HEK293 (cell line): ENCODE measurements around the gene GALC.

Experiments used
- CTCF ChIA-PET: fragments of 350-600 bp; formaldehyde crosslinking; extraction: SDS; loops from one replicate; lab custom pipeline; 2021; ENCODE audit warnings: antibody characterized with exemption; lab: Yijun Ruan, JAX
- POLR2A ChIA-PET: fragments of 300-600 bp; formaldehyde crosslinking; extraction: SDS; loops from one replicate; lab custom pipeline; 2020; ENCODE audit warnings: antibody characterized with exemption, inconsistent platforms; lab: Yijun Ruan, JAX
- H3K27ac ChIP-seq: fragments of 200-500 bp; sonication (Bioruptor generic); 2 replicates; pipeline ENCODE4 v1.5.1; 2014; ENCODE audit warnings: low read depth, low read length, control low read depth, inconsistent platforms; ENCODE audit errors: extremely low read depth
- H3K36me3 ChIP-seq, 2 experiments: fragments of 200-500 bp in 1 of 2; sonication (Bioruptor generic) in 1 of 2; 1 replicate in 1 of 2; 2 replicates in 1 of 2; pipeline ENCODE4 v1.5.1; 2014 to 2017; ENCODE audit warnings: inconsistent platforms in 2 of 2, low read length in 2 of 2; ENCODE audit not compliant: control insufficient read depth in 2 of 2, insufficient read depth in 1 of 2
- H3K4me1 ChIP-seq: fragments of 200-500 bp; sonication (Bioruptor generic); 2 replicates; pipeline ENCODE4 v1.5.1; 2014; ENCODE audit warnings: mild to moderate bottlenecking, low read length, inconsistent platforms; ENCODE audit not compliant: control insufficient read depth, insufficient read depth
- H3K4me3 ChIP-seq: 2 replicates; pipeline ENCODE4 v1.5.1; 2011; ENCODE audit warnings: low read depth, mild to moderate bottlenecking, control low read depth, low read length, moderate library complexity
- H3K9me3 ChIP-seq: fragments of 200-500 bp; sonication (Bioruptor generic); 2 replicates; pipeline ENCODE4 v1.5.1; 2014; ENCODE audit warnings: low read depth, low read length, inconsistent platforms; ENCODE audit not compliant: control insufficient read depth, insufficient read depth
- BCL11A ChIP-seq: fragments of 450-650 bp; formaldehyde crosslinking; IDR thresholded peaks from 2 replicates; pipeline ENCODE4 v1.5.1; 2016; ENCODE audit warnings: low read depth, missing biosample characterization, missing genetic modification characterization
- FEZF1 ChIP-seq: fragments of 450-650 bp; formaldehyde crosslinking; IDR thresholded peaks from 2 replicates; pipeline ENCODE4 v1.5.1; 2016; ENCODE audit warnings: missing biosample characterization, missing genetic modification characterization
- GFI1B ChIP-seq: fragments of 450-650 bp; formaldehyde crosslinking; IDR thresholded peaks from 2 replicates; pipeline ENCODE4 v1.5.1; 2016; ENCODE audit warnings: missing biosample characterization, missing genetic modification characterization
- GLIS1 ChIP-seq: fragments of 450-650 bp; formaldehyde crosslinking; IDR thresholded peaks from 2 replicates; pipeline ENCODE4 v1.5.1; 2016; ENCODE audit warnings: missing biosample characterization, missing genetic modification characterization
- HOXD13 ChIP-seq: sonication (generic); formaldehyde crosslinking; IDR thresholded peaks from 2 replicates; pipeline ENCODE4 v1.8.0; 2022; ENCODE audit warnings: missing genetic modification reagents, borderline replicate concordance
- KLF16 ChIP-seq: fragments of 450-650 bp; formaldehyde crosslinking; IDR thresholded peaks from 2 replicates; pipeline ENCODE4 v1.5.1; 2017; ENCODE audit warnings: missing biosample characterization, missing genetic modification characterization
- MYNN ChIP-seq: fragments of 450-650 bp; formaldehyde crosslinking; IDR thresholded peaks from 2 replicates; pipeline ENCODE4 v1.5.1; 2016; ENCODE audit warnings: missing biosample characterization, missing genetic modification characterization, borderline replicate concordance
- SALL2 ChIP-seq: fragments of 450-650 bp; formaldehyde crosslinking; IDR thresholded peaks from 2 replicates; pipeline ENCODE4 v1.5.0; 2017; ENCODE audit warnings: missing biosample characterization, mild to moderate bottlenecking, missing genetic modification characterization, borderline replicate concordance
- YY1 ChIP-seq: fragments of 450-650 bp; formaldehyde crosslinking; IDR thresholded peaks from 2 replicates; pipeline ENCODE4 v1.5.1; 2018; ENCODE audit warnings: missing biosample characterization, missing genetic modification characterization
- ZBTB20 ChIP-seq: fragments of 450-650 bp; formaldehyde crosslinking; IDR thresholded peaks from 2 replicates; pipeline ENCODE4 v1.5.1; 2016; ENCODE audit warnings: missing biosample characterization, missing genetic modification characterization
- ZNF114 ChIP-seq: fragments of 450-650 bp; formaldehyde crosslinking; IDR thresholded peaks from 2 replicates; pipeline ENCODE4 v1.5.0; 2017; ENCODE audit warnings: missing biosample characterization, missing genetic modification characterization
- ZNF140 ChIP-seq: fragments of 450-650 bp; formaldehyde crosslinking; IDR thresholded peaks from 2 replicates; pipeline ENCODE4 v1.5.1; 2016; ENCODE audit warnings: missing biosample characterization, missing genetic modification characterization
- ZNF214 ChIP-seq: fragments of 450-650 bp; formaldehyde crosslinking; IDR thresholded peaks from 2 replicates; pipeline ENCODE4 v1.5.1; 2017; ENCODE audit warnings: missing biosample characterization, mild to moderate bottlenecking, missing genetic modification characterization, borderline replicate concordance
- ZNF266 ChIP-seq: fragments of 450-650 bp; formaldehyde crosslinking; IDR thresholded peaks from 2 replicates; pipeline ENCODE4 v1.5.1; 2016; ENCODE audit warnings: missing biosample characterization, missing genetic modification characterization, low read depth
- ZNF416 ChIP-seq: fragments of 450-650 bp; formaldehyde crosslinking; IDR thresholded peaks from 2 replicates; pipeline ENCODE4 v1.5.1; 2016; ENCODE audit warnings: missing biosample characterization, missing genetic modification characterization
- ZNF423 ChIP-seq: fragments of 450-650 bp; formaldehyde crosslinking; IDR thresholded peaks from 2 replicates; pipeline ENCODE4 v1.5.1; 2016; ENCODE audit warnings: missing biosample characterization, missing genetic modification characterization
- ZNF426 ChIP-seq: fragments of 450-650 bp; formaldehyde crosslinking; IDR thresholded peaks from 2 replicates; pipeline ENCODE4 v1.5.1; 2017; ENCODE audit warnings: missing biosample characterization, missing genetic modification characterization, mild to moderate bottlenecking, inconsistent platforms, moderate library complexity
- ZNF433 ChIP-seq: fragments of 450-650 bp; formaldehyde crosslinking; IDR thresholded peaks from 2 replicates; pipeline ENCODE4 v1.5.1; 2016; ENCODE audit warnings: missing biosample characterization, missing genetic modification characterization, low read depth
- ZNF544 ChIP-seq: fragments of 450-650 bp; formaldehyde crosslinking; IDR thresholded peaks from 2 replicates; pipeline ENCODE4 v1.5.0; 2017; ENCODE audit warnings: missing biosample characterization, missing genetic modification characterization
- ZNF548 ChIP-seq: fragments of 450-650 bp; formaldehyde crosslinking; IDR thresholded peaks from 2 replicates; pipeline ENCODE4 v1.5.1; 2016; ENCODE audit warnings: missing biosample characterization, missing genetic modification characterization
- ZNF555 ChIP-seq: fragments of 450-650 bp; formaldehyde crosslinking; conservative IDR thresholded peaks from 2 replicates; pipeline ENCODE4 v1.5.1; 2017; ENCODE audit warnings: missing biosample characterization, mild to moderate bottlenecking, missing genetic modification characterization, inconsistent platforms
- ZNF571 ChIP-seq: fragments of 450-650 bp; formaldehyde crosslinking; IDR thresholded peaks from 2 replicates; pipeline ENCODE4 v1.5.0; 2017; ENCODE audit warnings: missing biosample characterization, missing genetic modification characterization
- ZNF596 ChIP-seq: fragments of 450-650 bp; IDR thresholded peaks from 2 replicates; pipeline ENCODE4 v1.5.0; 2018; ENCODE audit warnings: missing biosample characterization, mild to moderate bottlenecking, missing genetic modification characterization, moderate library complexity
- ZNF660 ChIP-seq: fragments of 450-650 bp; IDR thresholded peaks from 2 replicates; pipeline ENCODE4 v1.5.1; 2018; ENCODE audit warnings: missing biosample characterization, mild to moderate bottlenecking, missing genetic modification characterization
- ZNF664 ChIP-seq: fragments of 450-650 bp; formaldehyde crosslinking; IDR thresholded peaks from 2 replicates; pipeline ENCODE4 v1.5.1; 2016; ENCODE audit warnings: missing biosample characterization, missing genetic modification characterization
- ZNF701 ChIP-seq: fragments of 450-650 bp; formaldehyde crosslinking; IDR thresholded peaks from 2 replicates; pipeline ENCODE4 v1.5.1; 2016; ENCODE audit warnings: missing biosample characterization, missing genetic modification characterization
- ZNF707 ChIP-seq: fragments of 450-650 bp; formaldehyde crosslinking; IDR thresholded peaks from 2 replicates; pipeline ENCODE4 v1.5.1; 2016; ENCODE audit warnings: missing biosample characterization, missing genetic modification characterization
- TF ChIP-seq, protein P1 (sequence below): fragments of 450-650 bp; formaldehyde crosslinking; IDR thresholded peaks from 2 replicates; pipeline ENCODE4 v1.5.1; 2016; ENCODE audit warnings: missing biosample characterization, missing genetic modification characterization
- TF ChIP-seq, protein P2 (sequence below): fragments of 450-650 bp; formaldehyde crosslinking; IDR thresholded peaks from 2 replicates; pipeline ENCODE4 v1.5.1; 2016; ENCODE audit warnings: missing biosample characterization, missing genetic modification characterization
- TF ChIP-seq, protein P3 (sequence below): fragments of 450-650 bp; formaldehyde crosslinking; IDR thresholded peaks from 2 replicates; pipeline ENCODE4 v1.5.1; 2016; ENCODE audit warnings: missing biosample characterization, missing genetic modification characterization
- TF ChIP-seq, protein P4 (sequence below): fragments of 450-650 bp; formaldehyde crosslinking; IDR thresholded peaks from 2 replicates; pipeline ENCODE4; 2016; ENCODE audit warnings: missing biosample characterization, missing genetic modification characterization

Gene GALC

DNA sequence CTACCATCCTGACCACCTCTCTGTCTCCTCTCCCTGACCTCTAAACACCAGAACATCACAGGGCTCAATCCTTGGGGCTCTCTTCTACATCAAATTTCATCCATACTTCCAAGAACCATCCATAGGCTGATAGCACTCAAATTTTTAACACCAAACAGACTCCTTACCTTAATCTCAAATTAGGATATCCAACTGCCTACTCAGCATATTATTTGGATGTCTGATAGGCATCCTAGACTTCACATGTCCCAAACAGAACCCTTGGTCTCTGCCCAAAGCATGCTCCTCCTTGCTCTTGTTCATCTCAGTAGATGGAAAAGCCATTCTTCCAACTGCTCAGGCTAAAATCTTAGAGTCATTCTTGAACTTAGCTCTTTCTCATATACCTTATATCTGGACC is 91.3 kb downstream of the GALC start:
- no peaks in the 10 kb centered on the region for H3K4me1 ChIP-seq
- no peaks in the 10 kb centered on the region for H3K36me3 ChIP-seq
- no peak overlapping the region for H3K27ac ChIP-seq
- H3K9me3 ChIP-seq, result no peaks in the 10 kb centered on the region
- no peak overlapping the region for H3K4me3 ChIP-seq
- TF ChIP-seq GFI1B (tag by site-specific recombination), result no peak
- TF ChIP-seq, protein P1, sequence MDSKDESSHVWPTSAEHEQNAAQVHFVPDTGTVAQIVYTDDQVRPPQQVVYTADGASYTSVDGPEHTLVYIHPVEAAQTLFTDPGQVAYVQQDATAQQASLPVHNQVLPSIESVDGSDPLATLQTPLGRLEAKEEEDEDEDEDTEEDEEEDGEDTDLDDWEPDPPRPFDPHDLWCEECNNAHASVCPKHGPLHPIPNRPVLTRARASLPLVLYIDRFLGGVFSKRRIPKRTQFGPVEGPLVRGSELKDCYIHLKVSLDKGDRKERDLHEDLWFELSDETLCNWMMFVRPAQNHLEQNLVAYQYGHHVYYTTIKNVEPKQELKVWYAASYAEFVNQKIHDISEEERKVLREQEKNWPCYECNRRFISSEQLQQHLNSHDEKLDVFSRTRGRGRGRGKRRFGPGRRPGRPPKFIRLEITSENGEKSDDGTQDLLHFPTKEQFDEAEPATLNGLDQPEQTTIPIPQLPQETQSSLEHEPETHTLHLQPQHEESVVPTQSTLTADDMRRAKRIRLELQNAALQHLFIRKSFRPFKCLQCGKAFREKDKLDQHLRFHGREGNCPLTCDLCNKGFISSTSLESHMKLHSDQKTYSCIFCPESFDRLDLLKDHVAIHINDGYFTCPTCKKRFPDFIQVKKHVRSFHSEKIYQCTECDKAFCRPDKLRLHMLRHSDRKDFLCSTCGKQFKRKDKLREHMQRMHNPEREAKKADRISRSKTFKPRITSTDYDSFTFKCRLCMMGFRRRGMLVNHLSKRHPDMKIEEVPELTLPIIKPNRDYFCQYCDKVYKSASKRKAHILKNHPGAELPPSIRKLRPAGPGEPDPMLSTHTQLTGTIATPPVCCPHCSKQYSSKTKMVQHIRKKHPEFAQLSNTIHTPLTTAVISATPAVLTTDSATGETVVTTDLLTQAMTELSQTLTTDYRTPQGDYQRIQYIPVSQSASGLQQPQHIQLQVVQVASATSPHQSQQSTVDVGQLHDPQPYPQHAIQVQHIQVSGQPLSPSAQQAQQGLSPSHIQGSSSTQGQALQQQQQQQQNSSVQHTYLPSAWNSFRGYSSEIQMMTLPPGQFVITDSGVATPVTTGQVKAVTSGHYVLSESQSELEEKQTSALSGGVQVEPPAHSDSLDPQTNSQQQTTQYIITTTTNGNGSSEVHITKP, result no peak
- TF ChIP-seq ZNF423, result no peak
- TF ChIP-seq KLF16, result no peak
- TF ChIP-seq ZNF433, result no peak
- TF ChIP-seq, protein P2, sequence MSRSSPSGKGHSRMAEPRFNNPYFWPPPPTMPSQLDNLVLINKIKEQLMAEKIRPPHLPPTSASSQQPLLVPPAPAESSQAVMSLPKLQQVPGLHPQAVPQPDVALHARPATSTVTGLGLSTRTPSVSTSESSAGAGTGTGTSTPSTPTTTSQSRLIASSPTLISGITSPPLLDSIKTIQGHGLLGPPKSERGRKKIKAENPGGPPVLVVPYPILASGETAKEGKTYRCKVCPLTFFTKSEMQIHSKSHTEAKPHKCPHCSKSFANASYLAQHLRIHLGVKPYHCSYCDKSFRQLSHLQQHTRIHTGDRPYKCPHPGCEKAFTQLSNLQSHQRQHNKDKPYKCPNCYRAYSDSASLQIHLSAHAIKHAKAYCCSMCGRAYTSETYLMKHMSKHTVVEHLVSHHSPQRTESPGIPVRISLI (tag by site-specific recombination), result no peak
- no peak for TF ChIP-seq BCL11A (tag by site-specific recombination)
- no peak for TF ChIP-seq ZNF548 (tag by site-specific recombination)
- no peak for TF ChIP-seq ZNF701
- TF ChIP-seq YY1 (tag by site-specific recombination), result no peak
- TF ChIP-seq ZNF664 (tag by site-specific recombination), result no peak
- TF ChIP-seq, protein P3, sequence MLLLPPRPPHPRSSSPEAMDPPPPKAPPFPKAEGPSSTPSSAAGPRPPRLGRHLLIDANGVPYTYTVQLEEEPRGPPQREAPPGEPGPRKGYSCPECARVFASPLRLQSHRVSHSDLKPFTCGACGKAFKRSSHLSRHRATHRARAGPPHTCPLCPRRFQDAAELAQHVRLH, result no peak
- TF ChIP-seq FEZF1 (tag by site-specific recombination), result no peak
- TF ChIP-seq GLIS1, result no peak
- TF ChIP-seq ZNF114 (tag by site-specific recombination), result no peak
- TF ChIP-seq ZNF214, result no peak
- TF ChIP-seq ZBTB20 (tag by site-specific recombination), result no peak
- TF ChIP-seq ZNF426, result no peak
- TF ChIP-seq, all 188 proteins: peak for 0
- POLR2A ChIA-PET, result no interaction called here
- CTCF ChIA-PET, result no interaction called here

DNA sequence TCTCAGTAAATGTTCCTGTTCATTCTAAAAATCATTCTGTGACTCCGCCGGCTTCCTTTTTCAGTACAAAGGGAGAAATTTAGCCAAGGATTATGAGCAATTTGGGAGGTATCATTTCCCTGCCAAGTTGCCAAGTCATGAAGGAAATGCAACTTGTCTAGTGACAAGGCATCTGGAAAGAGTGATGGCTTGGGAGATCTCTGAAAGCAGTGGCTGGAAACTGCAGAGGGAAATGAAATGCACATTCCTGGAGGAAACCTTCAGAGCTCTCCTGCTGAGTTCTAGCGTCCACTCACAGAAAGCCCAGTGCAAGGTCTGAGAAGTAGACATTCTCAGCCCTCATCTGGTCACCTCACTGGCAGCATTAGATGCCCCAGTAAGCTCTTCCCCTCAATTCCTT is 91.7 kb downstream of the GALC start:
- no peaks in the 10 kb centered on the region for H3K36me3 ChIP-seq
- ChIA-PET POLR2A (no interaction called here), CTCF (no interaction called here)
- H3K27ac ChIP-seq, result no peak overlapping the region
- no peak overlapping the region for H3K4me3 ChIP-seq
- no peaks in the 10 kb centered on the region for H3K4me1 ChIP-seq
- no peaks in the 10 kb centered on the region for H3K9me3 ChIP-seq
- TF ChIP-seq, protein P4, sequence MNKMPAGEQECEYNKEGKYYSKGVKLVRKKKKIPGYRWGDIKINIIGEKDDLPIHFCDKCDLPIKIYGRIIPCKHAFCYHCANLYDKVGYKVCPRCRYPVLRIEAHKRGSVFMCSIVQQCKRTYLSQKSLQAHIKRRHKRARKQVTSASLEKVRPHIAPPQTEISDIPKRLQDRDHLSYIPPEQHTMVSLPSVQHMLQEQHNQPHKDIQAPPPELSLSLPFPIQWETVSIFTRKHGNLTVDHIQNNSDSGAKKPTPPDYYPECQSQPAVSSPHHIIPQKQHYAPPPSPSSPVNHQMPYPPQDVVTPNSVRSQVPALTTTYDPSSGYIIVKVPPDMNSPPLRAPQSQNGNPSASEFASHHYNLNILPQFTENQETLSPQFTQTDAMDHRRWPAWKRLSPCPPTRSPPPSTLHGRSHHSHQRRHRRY, result no peak
- TF ChIP-seq ZNF266 (tag by site-specific recombination) (no peak), ZNF555 (tag by site-specific recombination) (no peak), ZNF571 (tag by site-specific recombination) (no peak), MYNN (tag by site-specific recombination) (no peak), ZNF140 (no peak), SALL2 (tag by site-specific recombination) (no peak), ZNF596 (tag by site-specific recombination) (no peak), HOXD13 (CRISPR knock-in tag) (no peak), ZNF660 (tag by site-specific recombination) (no peak), ZNF544 (tag by site-specific recombination) (no peak), ZNF416 (tag by site-specific recombination) (no peak), ZNF707 (tag by site-specific recombination) (no peak)
